HepG2 (cell line): Measurements from ENCODE around the gene PLEKHD1. TPM values are rescaled to one million over a fixed set of nuclear protein-coding genes. Genes with fewer than 3 reads are reported as not detected.

ENCODE experiments used
- ATAC-seq: fragments of 200-7000 bp; cut with Tn5 transposase; 3 replicates; pipeline ENCODE4 v1.9.1; 2020; ENCODE audit warnings: mild to moderate bottlenecking, moderate library complexity
- BruUV-seq: library from RNA; stranded (reverse); fragments of 400-500 nt; replicated peaks from 2 replicates; lab custom pipeline; 2021; lab: Mats Ljungman, UMichigan
- CTCF ChIA-PET: fragments of 300-600 bp; formaldehyde crosslinking; extraction: SDS; loops from one replicate; lab custom pipeline; 2021; ENCODE audit warnings: low total read pairs, inconsistent platforms, low intra/inter-chr PET ratio; lab: Yijun Ruan, JAX
- POLR2A ChIA-PET: fragments of 350-600 bp; sonication (Branson Sonifier 250); formaldehyde crosslinking; loops from one replicate; lab custom pipeline; 2020; ENCODE audit warnings: antibody characterized with exemption, inconsistent platforms; lab: Yijun Ruan, JAX
- DNase-seq: peaks from one replicate; pipeline ENCODE4 v3.0.0-alpha.2; 2015; ENCODE audit warnings: low spot score
- FAIRE-seq: peaks from 3 replicates; lab custom pipeline; 2011; peaks lifted over from hg19 to GRCh38; lab: Jason Lieb, UNC
- H2AFZ ChIP-seq: one replicate; pipeline ENCODE4 v1.6.1; 2011; ENCODE audit warnings: low read length, inconsistent platforms
- H3K27ac ChIP-seq: fragments of 300-600 bp; 3 replicates; pipeline ENCODE4 v1.8.0; 2011; ENCODE audit warnings: mixed run types, mild to moderate bottlenecking, mixed read lengths, low read length, inconsistent platforms; ENCODE audit not compliant: insufficient read depth; ENCODE audit errors: extremely low read length
- H3K27me3 ChIP-seq, 2 experiments: fragments of 200-600 bp in 1 of 2; 2 replicates in 1 of 2; 3 replicates in 1 of 2; pipeline versions ENCODE4 v1.6.0 to v1.8.0; 2011; ENCODE audit warnings: low read length in 2 of 2, mild to moderate bottlenecking in 2 of 2, moderate library complexity in 2 of 2, inconsistent platforms in 1 of 2; ENCODE audit not compliant: insufficient read depth in 2 of 2, control insufficient read depth in 1 of 2
- H3K36me3 ChIP-seq, 2 experiments: fragments of 200-600 bp in 1 of 2; replicated peaks in 1 of 2; 2 replicates in 1 of 2; 3 replicates in 1 of 2; pipeline versions ENCODE4 v1.5.1 to v1.8.0; 2011; ENCODE audit warnings: low read length in 2 of 2, inconsistent platforms in 1 of 2; ENCODE audit not compliant: insufficient read depth in 2 of 2, control insufficient read depth in 1 of 2
- H3K4me1 ChIP-seq: 2 replicates; pipeline ENCODE4 v1.5.1; 2012; ENCODE audit warnings: low read length, inconsistent platforms; ENCODE audit not compliant: insufficient read depth
- H3K4me2 ChIP-seq: 2 replicates; pipeline ENCODE4 v1.6.0; 2011; ENCODE audit warnings: low read depth, low read length, inconsistent platforms
- H3K4me3 ChIP-seq, 3 experiments: fragments of 200-600 bp in 1 of 3; sonication (generic), shearing (Covaris generic) in 1 of 3; replicated peaks in 1 of 3; 2 replicates each; pipeline ENCODE4 v1.5.1; 2011 to 2016; ENCODE audit warnings: low read length in 3 of 3, inconsistent platforms in 2 of 3, low read depth in 2 of 3, mild to moderate bottlenecking in 2 of 3, control low read depth in 1 of 3, mixed read lengths in 1 of 3; ENCODE audit not compliant: insufficient read depth in 1 of 3
- H3K79me2 ChIP-seq: one replicate; pipeline ENCODE4 v1.6.1; 2011; ENCODE audit warnings: low read length, inconsistent platforms; ENCODE audit not compliant: insufficient read depth
- H3K9ac ChIP-seq: 2 replicates; pipeline ENCODE4 v1.6.0; 2011; ENCODE audit warnings: mild to moderate bottlenecking, low read depth, low read length, inconsistent platforms; ENCODE audit not compliant: insufficient read depth
- H3K9me3 ChIP-seq: 2 replicates; pipeline ENCODE4 v1.5.1; 2012; ENCODE audit warnings: mild to moderate bottlenecking, low read length
- H4K20me1 ChIP-seq: 2 replicates; pipeline ENCODE4 v1.6.0; 2011; ENCODE audit warnings: inconsistent platforms, mild to moderate bottlenecking, low read length, moderate library complexity; ENCODE audit not compliant: insufficient read depth
- AFF4 ChIP-seq: sonication (generic); formaldehyde crosslinking; IDR thresholded peaks from 2 replicates; pipeline ENCODE4 v1.4.0; 2020; ENCODE audit warnings: missing genetic modification reagents
- ATF7 ChIP-seq, 2 experiments: fragments of 450-650 bp in 1 of 2; sonication (generic) in 1 of 2; formaldehyde crosslinking in 1 of 2; IDR thresholded peaks; 2 replicates each; pipeline versions ENCODE4 v1.4.0 to v1.6.1; 2016 to 2020; ENCODE audit warnings: antibody characterized with exemption in 1 of 2, mild to moderate bottlenecking in 1 of 2, missing genetic modification reagents in 1 of 2
- CBX5 ChIP-seq: sonication (generic); formaldehyde crosslinking; IDR thresholded peaks from 2 replicates; pipeline ENCODE4 v1.4.0; 2020; ENCODE audit warnings: missing genetic modification reagents, borderline replicate concordance
- CC2D1A ChIP-seq: sonication (generic); formaldehyde crosslinking; IDR thresholded peaks from 2 replicates; pipeline ENCODE4 v1.8.1; 2023; ENCODE audit warnings: mild to moderate bottlenecking, missing genetic modification reagents
- HDAC1 ChIP-seq: sonication (generic); formaldehyde crosslinking; IDR thresholded peaks from 2 replicates; pipeline ENCODE4 v1.5.1; 2020; ENCODE audit warnings: mild to moderate bottlenecking, missing genetic modification reagents
- NONO ChIP-seq, 2 experiments: fragments of 450-650 bp in 1 of 2; sonication (generic) in 1 of 2; formaldehyde crosslinking in 1 of 2; IDR thresholded peaks in 1 of 2; conservative IDR thresholded peaks in 1 of 2; 2 replicates each; pipeline versions ENCODE4 v1.6.1 to v1.8.0; 2017 to 2022; ENCODE audit warnings: mild to moderate bottlenecking in 1 of 2, missing genetic modification reagents in 1 of 2, moderate library complexity in 1 of 2
- TEAD2 ChIP-seq: sonication (generic); formaldehyde crosslinking; IDR thresholded peaks from 2 replicates; pipeline ENCODE4 v1.9.0; 2021; ENCODE audit warnings: missing genetic modification reagents
- ZHX1 ChIP-seq: sonication (generic); formaldehyde crosslinking; IDR thresholded peaks from 2 replicates; pipeline ENCODE4 v1.8.1; 2022; ENCODE audit warnings: low read depth, mild to moderate bottlenecking, missing genetic modification reagents
- ZNF33B ChIP-seq: sonication (generic); formaldehyde crosslinking; IDR thresholded peaks from 2 replicates; pipeline ENCODE4 v1.5.1; 2020; ENCODE audit warnings: mild to moderate bottlenecking, missing genetic modification reagents
- ZNF747 ChIP-seq: sonication (generic); formaldehyde crosslinking; IDR thresholded peaks from 2 replicates; pipeline ENCODE4 v1.8.1; 2023; ENCODE audit warnings: missing genetic modification reagents, mild to moderate bottlenecking, borderline replicate concordance
- WGBS: methylation state at CpG from one replicate; pipeline ENCODE4 v1.1.6; 2017; ENCODE audit warnings: low lambda C conversion rate; 5-methylcytosine and 5-hydroxymethylcytosine counted together
- in situ Hi-C: cut with HindIII; loops from 2 replicates; pipeline ENCODE4 v1.10.0; 2017; ENCODE audit warnings: low pct_unique_long_range_greater_than_20kb; ENCODE audit not compliant: extremely low pct_ligation_motif_present
- intact Hi-C: fragments of 100-400 bp; cut with micrococcal nuclease; formaldehyde crosslinking; loops from one replicate; pipeline ENCODE4 v1.10.0; 2022; ENCODE audit not compliant: unreplicated experiment
- polyA plus RNA-seq, 8 experiments: library from polyadenylated mRNA; depleted of rRNA in 3 of 8; stranded (reverse) in 7 of 8; unstranded in 1 of 8; fragments of >200 nt; fragmentation: Illumina TruSeq in 4 of 8; extraction: Trizol in 4 of 8; gene quantifications; 2 replicates each; pipeline versions ENCODE4 v1.2.1 to v1.2.3, GENCODE V29; 2011 to 2016; ENCODE audit warnings: low read depth in 4 of 8, missing spikeins in 1 of 8, mixed read lengths in 1 of 8; ENCODE audit not compliant: insufficient read depth in 1 of 8
- total RNA-seq, 5 experiments: library from RNA; depleted of rRNA; stranded (reverse); fragments of >200 nt; fragmentation: Illumina TruSeq; extraction: Trizol; gene quantifications; 2 replicates each; pipeline ENCODE4 v1.2.3, GENCODE V29; 2016; ENCODE audit warnings: low read depth in 1 of 5

PLEKHD1 gene
- total and polyA plus RNA-seq, 2 of the 13 experiments (the other 11 are each of a cell fraction or from before 2014, with no cell fraction given), result 0.01 TPM; not detected in 1

- Histone ChIP-seq H3K27ac (no peak overlapping the region), H3K9ac (no peak overlapping the region), H3K4me1 (no peaks in the 10 kb centered on the region), H3K4me3 (no peak overlapping the region), H3K36me3 (no peaks in the 10 kb centered on the region), H4K20me1 (no peaks in the 10 kb centered on the region), H3K9me3 (no peaks in the 10 kb centered on the region), H3K27me3 (peaks cover 1 to 4% of the 10 kb centered on the region in 2 experiments; a peak in 2 of 5 replicates), H3K4me2 (no peak overlapping the region), H2AFZ (no peak overlapping the region), H3K79me2 (no peaks in the 10 kb centered on the region)
- ChIA-PET CTCF (no interaction called here), POLR2A (no interaction called here)
- in situ Hi-C loops, result no loop called here
- intact Hi-C loops, result no loop called here
- BruUV-seq, result no TSS peak
- FAIRE-seq, result no peak
- DNase-seq, result no peak
- ATAC-seq, result no peak
- no peak for TF ChIP-seq TEAD2 (CRISPR knock-in tag)
- no peak for TF ChIP-seq NONO (IDR thresholded peaks at IDR 0.05)
- TF ChIP-seq NONO (CRISPR knock-in tag; conservative IDR thresholded peaks at IDR 0.05), result no peak
- no peak for TF ChIP-seq CC2D1A
- TF ChIP-seq AFF4, result no peak
- TF ChIP-seq ATF7 (IDR thresholded peaks at IDR 0.05), result no peak
- no peak for TF ChIP-seq ATF7 (CRISPR knock-in tag; IDR thresholded peaks at IDR 0.05)
- TF ChIP-seq CBX5, result no peak
- no peak for TF ChIP-seq HDAC1 (CRISPR knock-in tag)
- TF ChIP-seq ZHX1 (CRISPR knock-in tag), result no peak
- no peak for TF ChIP-seq ZNF33B
- no peak for TF ChIP-seq ZNF747 (CRISPR knock-in tag)
- 30% methylated on average over 3 of the region's 3 CpGs for WGBS
Observed at GRCh38 chr14:69493791-69494190, 9.3 kb downstream of the PLEKHD1 start.
